22Rv1 (cell line): ENCODE data around the gene ETNK2.

ENCODE experiments used
- ZFX ChIP-seq: fragments of 450-650 bp; IDR thresholded peaks from 2 replicates; pipeline ENCODE4 v1.6.1; 2017; ENCODE audit warnings: antibody characterized with exemption, borderline replicate concordance
- TF ChIP-seq, protein P1 (sequence below): fragments of 450-650 bp; IDR thresholded peaks from 2 replicates; pipeline ENCODE4 v1.5.1; 2017; ENCODE audit warnings: mild to moderate bottlenecking

DNA sequence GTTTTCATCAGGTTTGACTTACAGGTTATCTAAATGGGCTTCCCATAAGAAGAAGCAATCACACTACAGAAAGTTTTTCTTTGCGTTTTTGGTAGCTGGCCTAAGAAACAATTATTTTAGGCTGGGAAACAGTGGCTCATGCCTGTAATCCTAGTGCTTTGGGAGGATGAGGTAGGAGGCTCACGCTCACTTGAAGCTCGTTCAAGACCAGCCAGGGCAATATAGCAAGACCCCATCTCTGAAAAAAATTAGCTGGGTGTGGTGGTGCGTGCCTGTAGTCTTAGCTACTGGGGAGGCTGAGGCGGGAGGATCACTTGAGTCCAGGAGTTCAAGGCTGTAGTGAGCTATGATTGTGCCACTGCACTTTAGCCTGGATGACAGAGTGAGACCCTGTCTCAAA lies 15.9 kb upstream of the ETNK2 start:
- TF ChIP-seq, protein P1, sequence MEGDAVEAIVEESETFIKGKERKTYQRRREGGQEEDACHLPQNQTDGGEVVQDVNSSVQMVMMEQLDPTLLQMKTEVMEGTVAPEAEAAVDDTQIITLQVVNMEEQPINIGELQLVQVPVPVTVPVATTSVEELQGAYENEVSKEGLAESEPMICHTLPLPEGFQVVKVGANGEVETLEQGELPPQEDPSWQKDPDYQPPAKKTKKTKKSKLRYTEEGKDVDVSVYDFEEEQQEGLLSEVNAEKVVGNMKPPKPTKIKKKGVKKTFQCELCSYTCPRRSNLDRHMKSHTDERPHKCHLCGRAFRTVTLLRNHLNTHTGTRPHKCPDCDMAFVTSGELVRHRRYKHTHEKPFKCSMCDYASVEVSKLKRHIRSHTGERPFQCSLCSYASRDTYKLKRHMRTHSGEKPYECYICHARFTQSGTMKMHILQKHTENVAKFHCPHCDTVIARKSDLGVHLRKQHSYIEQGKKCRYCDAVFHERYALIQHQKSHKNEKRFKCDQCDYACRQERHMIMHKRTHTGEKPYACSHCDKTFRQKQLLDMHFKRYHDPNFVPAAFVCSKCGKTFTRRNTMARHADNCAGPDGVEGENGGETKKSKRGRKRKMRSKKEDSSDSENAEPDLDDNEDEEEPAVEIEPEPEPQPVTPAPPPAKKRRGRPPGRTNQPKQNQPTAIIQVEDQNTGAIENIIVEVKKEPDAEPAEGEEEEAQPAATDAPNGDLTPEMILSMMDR: no peak
- no peak for TF ChIP-seq ZFX
